Effector CD8-positive, alpha-beta T cell (primary cell): ENCODE measurements around the gene SH3TC2.

Experiments
- DNase-seq: peaks from one replicate; lab custom pipeline; 2025; lab: John Stamatoyannopoulos, UW

Gene SH3TC2

GRCh38 chr5:148970876-148971275, 92.0 kb downstream of the SH3TC2 start:
- DNase-seq: no peak

GRCh38 chr5:148970228-148970627, 92.6 kb downstream of the SH3TC2 start:
- no peak for DNase-seq

GRCh38 chr5:148969291-148969690, 93.6 kb downstream of the SH3TC2 start:
- DNase-seq: no peak

GRCh38 chr5:148968311-148968710, 94.6 kb downstream of the SH3TC2 start:
- no peak for DNase-seq

DNA sequence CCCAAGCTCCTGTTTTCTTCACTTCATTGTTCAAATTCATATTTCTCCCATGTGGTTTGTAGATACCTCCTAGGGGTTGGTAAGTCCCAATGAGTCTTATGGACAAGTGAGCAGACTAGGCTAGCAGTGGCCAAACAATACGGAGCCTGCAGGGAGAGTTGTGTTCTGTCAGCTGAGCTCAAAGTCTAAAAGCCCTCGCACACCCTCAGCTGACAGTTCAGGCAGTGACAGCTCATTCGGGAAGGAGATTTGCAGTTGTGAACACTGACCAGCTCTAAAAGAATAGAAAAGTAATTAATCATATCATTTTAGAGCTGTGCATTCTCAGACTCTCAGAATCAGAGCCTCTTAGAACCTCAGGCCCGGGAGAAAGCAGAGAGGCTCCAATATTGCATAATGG, 95.1 kb downstream of the SH3TC2 start:
- DNase-seq: no peak

GRCh38 chr5:148966938-148967337, 95.9 kb downstream of the SH3TC2 start:
- no peak for DNase-seq

GRCh38 chr5:148966348-148966747, 96.5 kb downstream of the SH3TC2 start:
- DNase-seq: no peak

GRCh38 chr5:148965511-148966265, 97.2 kb downstream of the SH3TC2 start:
- DNase-seq: no peak

DNA sequence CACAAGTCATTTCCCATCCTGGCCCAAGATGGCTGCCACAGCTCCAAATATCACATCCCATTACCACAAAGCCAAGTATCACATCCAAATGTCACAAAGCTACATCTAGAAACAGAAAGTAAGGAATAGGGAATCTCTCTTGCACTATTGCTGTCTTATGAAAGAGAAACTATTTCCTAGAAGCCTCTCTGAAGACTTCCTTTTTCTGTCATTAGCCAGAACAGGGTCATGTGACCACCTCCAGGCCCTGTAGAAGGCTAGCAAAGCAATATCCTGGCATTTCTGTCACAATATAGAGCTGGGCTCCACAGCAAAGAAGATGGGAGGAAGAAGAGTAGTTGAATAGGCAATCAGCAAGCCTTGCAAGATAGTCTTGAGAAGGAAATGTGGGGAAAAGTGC, 99.2 kb downstream of the SH3TC2 start:
- DNase-seq: no peak

DNA sequence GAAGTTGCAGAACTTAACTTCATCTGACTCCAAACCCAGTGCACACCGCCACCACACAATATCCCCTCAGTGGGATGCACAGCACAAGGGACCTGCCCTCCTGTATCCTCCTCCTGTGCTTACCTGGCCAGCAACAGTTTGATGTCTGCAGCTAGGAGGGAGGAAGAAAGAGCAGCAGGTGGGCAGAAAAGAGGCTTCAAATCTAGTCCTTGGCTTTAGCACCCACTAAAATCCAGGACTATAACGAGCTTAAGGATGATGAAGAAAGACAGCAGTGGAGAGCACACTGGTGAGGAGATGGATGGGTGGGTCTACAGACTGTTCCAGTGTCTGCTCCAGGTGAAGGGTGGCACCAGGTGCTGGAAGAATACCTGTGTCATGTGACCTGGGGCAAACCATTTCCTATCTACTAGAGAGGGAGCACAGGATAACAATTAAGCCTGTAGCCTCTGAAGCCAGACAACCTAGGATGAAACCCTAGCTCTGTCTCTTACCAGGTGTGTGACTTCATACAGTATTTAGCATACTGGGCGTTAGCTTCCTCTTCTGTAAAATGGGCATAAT, 100.0 kb downstream of the SH3TC2 start:
- DNase-seq: no peak

DNA sequence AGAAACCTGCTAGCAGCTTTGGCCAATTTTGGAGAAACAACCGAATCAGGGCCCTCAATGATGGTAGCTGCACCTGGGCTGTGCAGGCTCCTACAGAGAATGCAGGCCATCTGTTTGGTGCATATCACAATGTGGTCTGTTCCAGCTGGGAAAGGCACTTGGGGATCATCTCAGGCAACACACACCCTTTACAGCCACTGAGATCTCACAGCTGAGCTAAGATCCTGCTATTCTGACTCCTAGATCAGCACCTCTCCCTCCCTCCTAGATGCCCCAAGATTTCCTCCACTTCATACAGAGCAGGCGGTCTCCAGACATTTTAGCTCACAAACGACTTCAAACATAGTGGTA, 100.7 kb downstream of the SH3TC2 start:
- no peak for DNase-seq

DNA sequence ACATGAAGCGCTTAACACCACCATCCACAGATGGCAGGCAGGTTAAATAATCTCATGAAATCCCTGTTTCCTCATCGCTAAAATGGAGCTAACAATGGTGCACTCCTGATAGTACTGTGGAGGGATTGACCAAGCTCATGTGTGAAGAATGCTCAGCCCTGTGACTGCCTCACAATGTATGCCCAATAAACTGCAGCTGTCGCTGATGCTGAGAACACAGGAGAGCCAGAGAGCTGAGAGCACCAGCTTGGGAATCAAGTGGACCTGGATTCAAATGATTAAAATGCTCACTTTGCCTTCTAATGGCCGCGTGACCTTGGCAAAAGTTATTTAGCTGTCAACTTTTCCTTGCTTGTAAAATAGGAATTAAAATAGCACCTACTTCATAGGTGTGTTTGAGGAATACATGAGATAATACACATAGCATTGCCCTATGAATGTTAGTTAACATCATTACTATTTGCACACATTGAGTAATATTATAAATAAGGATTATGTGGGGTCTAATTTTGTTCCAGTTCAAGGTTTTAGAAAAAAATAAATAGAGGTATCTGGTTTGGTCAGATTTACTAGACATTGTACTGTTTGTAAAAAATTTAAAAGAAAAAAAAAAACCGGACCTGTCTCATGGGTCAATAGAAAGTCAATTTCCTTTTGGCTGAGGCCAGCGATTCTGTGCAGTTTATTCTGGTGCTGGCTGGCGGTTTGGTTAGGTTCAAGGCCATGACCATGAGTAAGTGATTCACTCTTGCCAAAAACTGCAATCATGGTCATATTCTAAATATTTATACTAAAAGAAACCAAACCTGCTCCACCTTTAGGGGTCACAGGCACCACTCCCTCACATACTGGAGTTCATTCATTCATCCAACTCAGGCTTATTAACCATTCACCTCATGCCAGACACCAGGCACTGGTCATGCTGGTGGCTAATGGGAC, 101.3 kb downstream of the SH3TC2 start:
- no peak for DNase-seq

GRCh38 chr5:148960070-148960769, 102.6 kb downstream of the SH3TC2 start:
- DNase-seq: no peak

- DNase-seq: peak; percentile 4
These were observed 105.2 kb downstream of the SH3TC2 start for GRCh38 chr5:148957591-148958202.

DNA sequence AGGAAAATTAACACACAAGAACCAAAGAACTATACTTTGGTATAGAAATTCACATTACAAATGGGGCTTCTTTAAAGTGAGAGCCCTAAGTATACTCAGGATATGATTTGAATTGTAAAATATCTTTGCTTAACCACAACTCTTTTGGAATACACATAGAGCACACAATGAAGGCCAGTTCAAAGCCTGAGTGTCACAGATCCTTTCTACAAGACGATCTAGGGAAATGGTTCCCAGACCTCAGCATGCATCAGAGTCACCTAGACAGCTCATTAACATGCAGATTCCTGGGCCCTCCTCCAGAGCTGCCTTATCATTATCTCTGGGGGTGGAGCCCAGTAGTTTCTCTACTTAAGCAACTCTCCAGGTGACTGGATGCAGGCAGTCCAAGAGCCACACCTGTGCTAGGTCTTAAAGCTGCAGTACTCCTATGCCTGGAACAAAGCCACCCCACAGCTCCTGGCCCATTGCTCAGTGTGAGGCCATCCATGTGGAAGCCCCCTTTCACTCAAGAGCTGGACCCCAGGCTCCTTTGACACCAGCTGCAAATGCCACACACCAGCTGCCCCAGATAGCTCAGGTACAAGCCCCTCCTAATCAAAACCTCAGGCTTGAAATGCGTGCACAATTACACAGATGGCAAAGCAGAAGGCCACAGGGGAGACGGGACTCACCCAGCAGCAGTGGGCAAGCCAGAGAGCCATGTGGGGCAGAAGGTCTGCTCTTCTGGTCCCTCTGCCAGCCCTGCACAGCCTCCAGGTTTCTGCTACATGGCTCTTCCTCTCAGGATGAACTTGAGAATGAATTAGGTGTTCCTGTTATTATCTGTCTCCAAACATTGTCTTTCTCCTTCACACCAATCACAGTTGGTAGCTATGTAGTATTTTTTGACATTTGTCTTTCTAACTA, 106.1 kb downstream of the SH3TC2 start:
- DNase-seq: no peak
